Measurements from ENCODE around the gene SH2D3A.

GRCh38 chr19:6776999-6777398 is 9.8 kb upstream of the SH2D3A start:
- no peak for TF ChIP-seq GLI4 (tag by site-specific recombination; IDR thresholded peaks at IDR 0.05)
- no peak for TF ChIP-seq ZNF639 (tag by site-specific recombination; IDR thresholded peaks at IDR 0.05)
- no peak for TF ChIP-seq CTCF (tag by site-specific recombination; IDR thresholded peaks at IDR 0.05)

Measured in HEK293 (cell line).